NCI-H526 treated with DMSO at 0.1 percent for 48 hours (cell line): ENCODE data around the gene TAGLN.

Source experiments
- DNase-seq: peaks from one replicate; lab custom pipeline; 2025; lab: John Stamatoyannopoulos, UW

The TAGLN gene

GRCh38 chr11:117199053-117199915 is at the start of gene TAGLN:
Gene TAGLN, plus strand, starts transcription at chr11:117199370. Its CDS starts 3,644 bp downstream, at chr11:117203014.
- no peak for DNase-seq

GRCh38 chr11:117152066-117152465 is 47.1 kb upstream of the TAGLN start:
- DNase-seq: no peak

DNA sequence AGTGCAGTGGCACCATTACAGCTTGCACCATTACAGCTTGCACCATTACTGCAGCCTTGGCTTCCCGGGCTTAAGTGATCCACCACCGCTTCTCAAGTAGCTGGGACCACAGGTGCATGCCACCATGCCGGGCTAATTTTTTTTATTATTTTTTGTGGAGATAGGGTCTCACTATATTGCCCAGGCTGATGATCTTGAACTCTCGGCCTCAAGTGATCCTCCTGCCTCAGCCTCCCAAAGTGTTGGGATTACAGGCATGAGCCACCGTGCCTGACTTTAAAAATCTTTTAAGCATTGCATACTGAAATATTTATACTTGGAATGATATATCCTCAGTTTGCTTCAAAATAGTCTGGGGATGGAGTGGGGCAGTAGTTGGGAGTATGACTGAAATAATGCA is 44.7 kb upstream of the TAGLN start:
- no peak for DNase-seq

GRCh38 chr11:117157507-117157906 is 41.7 kb upstream of the TAGLN start:
- DNase-seq: no peak

- DNase-seq: no peak
Measured at GRCh38 chr11:117159892-117160291, 39.3 kb upstream of the TAGLN start.

DNA sequence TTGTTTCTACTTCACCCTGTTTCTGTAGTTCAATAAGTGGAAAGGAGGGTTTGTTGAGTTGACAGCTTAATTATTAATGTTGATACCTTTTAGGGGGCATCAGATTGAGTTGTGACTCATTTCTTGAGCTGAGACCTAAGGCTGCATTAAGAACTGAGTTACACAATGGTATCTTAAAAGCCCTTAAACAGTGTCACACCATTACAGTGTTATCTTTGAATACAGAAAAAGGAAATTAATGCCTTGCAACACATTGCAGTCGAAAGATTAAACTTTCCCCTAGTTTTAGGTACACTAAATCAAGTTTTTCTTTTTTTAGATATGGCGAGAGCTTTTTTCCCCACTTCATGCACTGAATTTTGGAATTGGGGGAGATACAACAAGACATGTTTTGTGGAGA is 38.3 kb upstream of the TAGLN start:
- no peak for DNase-seq

GRCh38 chr11:117166491-117166890 is 32.7 kb upstream of the TAGLN start:
- no peak for DNase-seq

DNA sequence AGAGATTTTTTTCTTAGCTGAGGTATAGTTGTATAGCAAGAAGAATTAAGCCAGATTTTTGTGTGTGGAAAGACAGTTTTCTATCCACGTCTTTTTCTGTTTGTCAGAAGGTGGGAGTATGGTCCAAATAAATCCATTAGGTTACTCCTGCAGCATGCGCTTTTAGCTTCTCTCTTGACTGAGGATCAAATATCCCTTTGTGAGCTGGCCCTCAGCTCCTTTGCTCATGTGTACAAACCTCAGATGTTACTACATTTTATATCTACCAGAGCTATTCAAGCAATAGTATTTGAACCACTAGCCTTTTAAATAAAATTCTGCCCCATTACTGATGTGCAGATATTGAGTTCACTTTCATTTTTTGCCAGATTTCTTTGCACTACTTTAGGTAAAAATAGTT is 29.4 kb upstream of the TAGLN start:
- no peak for DNase-seq

DNA sequence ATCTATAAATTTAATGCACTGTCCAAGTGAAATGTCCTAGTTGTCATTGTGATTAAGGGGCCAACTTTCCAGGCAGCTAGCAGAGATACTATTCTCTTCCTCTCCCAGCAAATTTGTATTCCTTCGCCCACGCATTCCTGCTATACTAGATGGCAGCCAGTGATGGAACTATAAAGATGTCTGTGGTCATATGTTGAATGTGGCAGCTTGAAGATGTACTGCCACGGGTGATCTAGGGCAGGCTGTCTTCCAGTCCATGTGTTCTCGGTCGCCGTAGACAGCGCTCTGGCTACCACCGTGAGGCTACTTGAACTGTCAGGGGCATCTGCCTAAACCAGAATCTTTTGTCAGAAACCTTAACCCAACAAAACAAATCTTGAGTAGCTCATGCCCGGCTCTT is 29.0 kb upstream of the TAGLN start:
- no peak for DNase-seq

GRCh38 chr11:117171007-117171403 is 28.2 kb upstream of the TAGLN start:
- no peak for DNase-seq

DNA sequence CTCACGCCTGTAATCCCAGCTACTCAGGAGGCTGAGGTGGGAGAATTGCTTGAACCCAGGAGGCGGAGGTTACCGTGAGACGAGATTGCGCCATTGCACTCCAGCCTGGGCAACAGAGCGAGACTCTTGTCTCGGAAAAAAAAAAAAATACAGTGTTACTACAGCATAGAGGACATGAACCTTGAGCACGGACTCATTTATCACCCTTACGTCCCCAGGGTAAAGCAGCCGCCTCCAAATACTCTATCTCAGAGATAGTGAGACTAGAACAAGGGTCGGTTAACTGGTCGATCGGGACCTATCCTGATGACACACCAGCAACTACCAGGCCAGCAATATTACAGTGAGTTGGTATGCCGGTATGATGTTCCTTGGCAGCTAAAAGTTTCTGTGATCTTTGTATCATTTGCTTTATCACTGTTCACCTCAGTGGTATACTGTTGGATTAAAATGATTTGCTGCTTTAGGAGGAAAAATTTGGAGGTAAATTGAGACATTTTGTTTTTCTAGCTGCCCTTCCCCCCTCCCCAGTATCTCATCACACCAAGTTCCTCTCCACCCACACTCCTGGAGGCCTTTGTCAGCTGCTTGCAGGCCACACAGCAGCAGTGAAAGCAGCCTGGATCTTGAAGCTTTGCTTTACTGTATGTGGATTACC is 27.6 kb upstream of the TAGLN start:
- DNase-seq: no peak

DNA sequence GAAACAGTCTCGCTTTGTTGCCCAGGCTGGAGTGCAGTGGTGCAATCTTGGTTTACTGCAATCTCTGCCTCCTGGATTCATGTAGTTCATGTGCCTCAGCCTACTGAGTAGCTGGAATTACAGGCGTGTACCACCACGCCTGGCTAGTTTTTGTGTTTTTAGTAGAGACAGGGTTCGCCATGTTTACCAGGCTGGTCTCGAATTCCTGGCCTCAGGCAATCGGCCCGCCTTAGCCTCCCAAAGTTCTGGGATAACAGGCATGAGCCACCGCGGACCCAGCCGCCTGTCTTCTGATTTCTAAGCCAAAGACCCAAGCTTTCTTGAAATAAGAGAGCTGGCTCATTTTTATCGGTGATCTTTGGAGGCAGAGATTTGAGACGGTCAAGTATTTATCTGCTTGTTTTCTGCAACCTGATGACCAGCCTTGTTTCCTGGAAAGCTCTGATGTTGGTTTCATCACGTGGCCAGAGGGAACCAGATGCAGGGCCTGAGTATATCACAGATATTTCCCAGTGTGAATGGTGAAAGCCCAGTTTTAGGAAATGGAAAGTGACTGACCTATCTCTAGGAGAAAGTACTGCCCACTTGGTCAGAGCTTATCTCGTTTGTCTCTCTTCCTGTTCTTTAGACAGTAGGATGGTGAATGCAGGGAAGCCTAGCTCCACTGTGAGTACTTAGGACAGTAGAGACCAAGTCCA is 26.3 kb upstream of the TAGLN start:
- no peak for DNase-seq

GRCh38 chr11:117175104-117175503 is 24.1 kb upstream of the TAGLN start:
- no peak for DNase-seq

DNA sequence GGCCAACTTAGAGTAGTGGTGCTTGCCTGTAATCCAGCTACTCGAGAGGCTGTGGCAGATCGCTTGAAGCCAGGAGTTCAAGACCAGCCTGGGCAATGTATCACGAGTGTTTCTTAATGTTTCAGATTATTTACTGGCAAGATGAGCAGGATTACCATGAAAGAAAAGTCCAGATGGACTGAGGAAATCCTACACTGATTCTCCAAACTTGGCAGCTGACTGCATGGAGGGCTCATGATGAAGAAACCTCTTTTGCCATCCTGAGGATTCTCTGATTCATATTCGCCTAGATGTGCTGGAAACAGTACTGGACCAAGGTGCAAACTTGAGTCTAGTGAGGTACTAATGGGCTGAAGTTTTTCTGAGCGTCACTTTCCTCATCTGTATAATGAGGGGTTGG is 23.4 kb upstream of the TAGLN start:
- DNase-seq: no peak

DNA sequence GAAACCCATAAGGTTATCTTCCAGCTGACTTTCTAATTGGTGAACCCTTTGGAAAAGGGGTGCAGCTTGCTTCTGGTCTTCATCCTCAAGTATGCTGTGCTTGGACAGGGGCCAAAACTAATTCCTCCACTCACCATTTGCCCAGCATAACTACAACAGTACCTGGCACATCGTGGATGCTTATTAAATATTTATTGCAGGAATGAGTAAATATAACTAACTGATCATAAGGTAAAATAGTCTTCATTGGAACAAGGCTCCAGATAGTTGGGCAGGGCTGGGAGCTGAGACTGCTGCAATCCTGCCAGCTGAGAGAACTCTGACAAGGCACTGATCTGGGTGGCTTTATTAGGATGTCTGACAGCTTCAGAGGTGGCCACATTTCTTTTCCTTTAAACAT is 23.0 kb upstream of the TAGLN start:
- DNase-seq: no peak

- DNase-seq: no peak
Measured at GRCh38 chr11:117177534-117178209, 21.5 kb upstream of the TAGLN start.

DNA sequence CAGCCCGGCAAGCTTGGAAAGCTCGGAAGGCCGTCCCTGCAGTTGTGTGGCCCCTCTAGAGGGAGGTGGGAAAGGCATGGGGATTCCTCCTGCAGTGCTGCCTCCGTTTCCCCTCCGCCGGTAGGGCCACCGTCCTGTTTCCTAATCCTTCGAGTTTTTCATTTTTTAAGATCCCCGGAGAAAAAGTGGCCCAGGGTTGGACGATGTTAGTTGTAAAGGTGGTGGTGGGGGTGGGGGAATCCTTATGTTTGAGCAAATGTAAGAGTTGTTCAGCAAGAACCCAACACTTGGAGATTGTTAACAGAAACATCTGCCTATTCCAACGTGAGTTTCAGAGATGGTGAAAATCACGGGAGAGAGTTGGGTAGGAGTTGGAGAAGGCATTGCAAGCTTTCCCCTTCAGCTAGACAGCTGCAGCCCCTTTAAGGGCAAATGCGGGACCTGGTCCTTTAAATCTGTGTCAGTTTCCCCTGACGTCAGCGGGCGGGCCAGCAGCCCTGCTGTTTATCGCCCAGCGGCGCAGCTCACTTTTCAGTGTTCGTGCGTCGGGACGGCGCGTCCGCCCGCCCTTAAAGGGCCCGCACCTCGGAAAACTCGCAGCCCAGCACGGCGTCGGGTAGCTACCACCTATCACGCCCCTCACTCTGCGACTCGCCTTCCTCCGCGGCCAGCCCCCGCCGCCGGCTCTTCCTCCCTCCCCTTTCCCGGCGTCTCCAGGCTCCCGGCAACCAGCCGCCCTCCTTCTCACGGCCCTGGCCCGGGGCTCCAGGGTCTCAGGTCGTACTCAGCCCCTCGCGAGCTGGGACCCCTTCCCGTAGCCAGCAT is 20.7 kb upstream of the TAGLN start, which contains the start of gene SIDT2:
Gene SIDT2 (plus strand): TSS at position 534 of the 825 bp plus-strand sequence. CDS start 521 bp downstream, outside the sequence.
- peak; percentile 99 for DNase-seq

DNA sequence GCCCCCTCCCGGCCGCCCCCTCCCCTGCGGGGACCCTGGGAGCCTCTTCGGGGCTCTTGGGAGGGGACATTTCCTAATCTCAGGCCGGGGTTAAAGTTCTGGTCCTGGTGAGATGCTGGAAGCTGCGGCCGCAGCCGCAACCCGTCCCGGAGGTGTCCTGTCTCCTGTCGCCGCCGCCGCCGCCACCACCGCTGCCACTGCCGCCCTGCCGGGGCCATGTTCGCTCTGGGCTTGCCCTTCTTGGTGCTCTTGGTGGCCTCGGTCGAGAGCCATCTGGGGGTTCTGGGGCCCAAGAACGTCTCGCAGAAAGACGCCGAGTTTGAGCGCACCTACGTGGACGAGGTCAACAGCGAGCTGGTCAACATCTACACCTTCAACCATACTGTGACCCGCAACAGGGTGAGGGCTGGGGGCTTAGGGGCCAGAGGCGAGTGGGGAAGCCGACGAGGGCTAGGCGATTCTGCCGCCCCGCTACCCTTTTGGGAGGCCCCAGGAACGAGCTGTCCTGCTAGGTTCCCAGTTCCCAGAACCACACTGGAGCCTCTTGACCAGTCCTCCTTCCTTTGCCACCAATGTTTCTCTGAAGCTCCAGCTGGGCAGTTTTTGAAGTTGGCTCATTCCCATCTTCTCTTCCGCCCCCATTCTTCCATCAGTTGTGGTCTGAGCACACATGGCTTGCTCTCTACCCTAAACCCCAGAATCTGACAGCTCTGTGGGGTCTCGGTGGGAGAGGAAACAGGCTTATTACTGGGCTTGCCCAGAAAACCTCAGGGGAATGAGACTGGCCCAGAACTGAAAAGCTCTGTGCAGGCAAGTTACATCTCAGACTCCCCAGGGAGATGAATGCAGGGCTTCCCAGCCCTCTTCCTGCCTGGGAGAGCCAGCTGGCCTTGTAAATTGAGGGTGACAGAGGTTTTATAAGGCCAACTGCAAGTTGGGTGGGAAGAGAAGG is 19.8 kb upstream of the TAGLN start:
- peak; percentile 45 for DNase-seq

DNA sequence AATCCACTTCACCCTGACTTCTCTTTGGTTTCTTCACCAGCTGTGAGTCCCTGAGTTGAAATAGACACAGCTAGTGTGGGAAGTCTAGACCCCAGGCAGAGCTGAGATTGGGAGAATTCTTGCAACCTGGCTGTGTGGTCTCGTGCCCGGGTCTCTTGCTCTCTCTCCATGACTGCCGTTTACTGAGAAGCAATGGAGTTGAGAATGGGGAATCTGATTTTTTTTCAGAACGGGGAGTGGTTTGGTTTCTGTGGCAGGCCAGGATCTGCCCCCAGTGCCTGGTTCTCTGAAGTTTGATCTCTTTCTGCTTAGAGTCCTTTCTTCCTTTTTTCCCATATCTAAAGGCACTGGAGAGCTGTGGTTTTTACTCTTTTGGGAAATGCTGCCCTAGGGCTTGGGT is 19.1 kb upstream of the TAGLN start:
- DNase-seq: no peak
